ENCODE measurements around the gene KDM2B. TPM values are rescaled to one million over a fixed set of nuclear protein-coding genes. Genes with fewer than 3 reads are reported as not detected.
"Not testable (repeated sequence)": the region's sequence is repeated elsewhere in the genome, so short reads cannot be mapped to it uniquely, and the experiment has no call there.

The KDM2B gene
- polyA plus RNA-seq, 3 donors: 9.7 to 68.1 (median 9.7) TPM

- Histone ChIP-seq H4K20me1 (ENCODE audit: insufficient read depth, low read length) (no peaks in the 10 kb centered on the region), H2AFZ (ENCODE audit: insufficient read depth, low read depth, low read length, poor library complexity, severe bottlenecking) (peak overlapping the region; percentile 32), H3K27ac (ENCODE audit: low read depth in 1 of 2, low read length in 2 of 2) (peak overlapping the region; percentile 5 to 47), H3K27me3 (ENCODE audit: control insufficient read depth in 2 of 2, insufficient read depth in 2 of 2, low read length in 2 of 2) (no peaks in the 10 kb centered on the region), H3K9me3 (replicated peaks in 1 of 2; ENCODE audit: control insufficient read depth in 1 of 2, insufficient read depth in 1 of 2, low read length in 2 of 2) (no peaks in the 10 kb centered on the region), H3K4me2 (replicated peaks; ENCODE audit: extremely low read depth, low read length, poor library complexity, severe bottlenecking) (no peak overlapping the region), H3K4me3 (replicated peaks in 1 of 3; ENCODE audit: low read depth in 2 of 3, low read length in 3 of 3) (no peak overlapping the region), H3K9ac (ENCODE audit: insufficient read depth, low read length, poor library complexity, severe bottlenecking) (no peak overlapping the region), H3K79me2 (ENCODE audit: insufficient read depth, low read length) (no peaks in the 10 kb centered on the region), H3K4me1 (ENCODE audit: control insufficient read depth in 1 of 2, insufficient read depth in 2 of 2, low read length in 2 of 2) (peaks cover 19 to 24% of the 10 kb centered on the region in 2 donors), H3K36me3 (replicated peaks in 1 of 2; ENCODE audit: control insufficient read depth in 1 of 2, insufficient read depth in 2 of 2, low read length in 2 of 2) (no peaks in the 10 kb centered on the region)
- intact Hi-C loops (cut with micrococcal nuclease): no loop called here
- H3K36me3 Mint-ChIP-seq: no peaks in the 10 kb centered on the region
- no peak for TF ChIP-seq CTCF (IDR thresholded peaks at IDR 0.05)
- H3K9me3 Mint-ChIP-seq: peaks cover 0 to 3% (median 0%) of the 10 kb centered on the region in 7 donors
- WGBS (ENCODE audit: insufficient coverage): 0% methylated on average over 2 of the region's 5 CpGs
- peak; percentile 51 to 70 (median 57) for DNase-seq
- peaks cover 0 to 3% (median 1%) of the 10 kb centered on the region in 3 donors for H3K27me3 Mint-ChIP-seq (ENCODE audit: low read depth in 3 of 3)
- peak overlapping the region in 1 of 2 donors; percentile 4 for H3K4me3 Mint-ChIP-seq
- peak overlapping the region; percentile 12 to 87 (median 78) for H3K27ac Mint-ChIP-seq
- peaks cover 23% of the 10 kb centered on the region for H3K4me1 Mint-ChIP-seq
Measured at GRCh38 chr12:121388421-121388981, 192.3 kb downstream of the KDM2B start.

- H3K9ac ChIP-seq (ENCODE audit: insufficient read depth, low read length, poor library complexity, severe bottlenecking); H3K36me3 Mint-ChIP-seq; intact Hi-C loops (cut with micrococcal nuclease); DNase-seq; H3K36me3 ChIP-seq (replicated peaks in 1 of 2; ENCODE audit: control insufficient read depth in 1 of 2, insufficient read depth in 2 of 2, low read length in 2 of 2); H3K9me3 Mint-ChIP-seq; H3K27me3 Mint-ChIP-seq (ENCODE audit: low read depth in 3 of 3); H4K20me1 ChIP-seq (ENCODE audit: insufficient read depth, low read length); H3K4me3 ChIP-seq (replicated peaks in 1 of 3; ENCODE audit: low read depth in 2 of 3, low read length in 3 of 3); H3K4me2 ChIP-seq (replicated peaks; ENCODE audit: extremely low read depth, low read length, poor library complexity, severe bottlenecking); H3K27ac ChIP-seq (ENCODE audit: low read depth in 1 of 2, low read length in 2 of 2); H3K79me2 ChIP-seq (ENCODE audit: insufficient read depth, low read length); H3K9me3 ChIP-seq (replicated peaks in 1 of 2; ENCODE audit: control insufficient read depth in 1 of 2, insufficient read depth in 1 of 2, low read length in 2 of 2); H3K27me3 ChIP-seq (ENCODE audit: control insufficient read depth in 2 of 2, insufficient read depth in 2 of 2, low read length in 2 of 2); H3K4me3 Mint-ChIP-seq; H2AFZ ChIP-seq (ENCODE audit: insufficient read depth, low read depth, low read length, poor library complexity, severe bottlenecking): not testable (repeated sequence)
- H3K4me1 ChIP-seq (ENCODE audit: control insufficient read depth in 1 of 2, insufficient read depth in 2 of 2, low read length in 2 of 2): peaks cover 13 to 16% of the 10 kb centered on the region in 2 donors
- Mint-ChIP-seq H3K4me1 (peaks cover 13% of the 10 kb centered on the region), H3K27ac (peak overlapping the region in 1 of 7 donors; percentile 6)
- WGBS (ENCODE audit: insufficient coverage): 100% methylated on average over 3 of the region's 6 CpGs
Measured at GRCh38 chr12:121384891-121385290, 195.9 kb downstream of the KDM2B start.

Measured in CD14-positive monocyte (primary cell).